HepG2 (cell line): ENCODE measurements around the gene FIBP. TPM values are rescaled to one million over a fixed set of nuclear protein-coding genes. Genes with fewer than 3 reads are reported as not detected.

Experiments
- ATAC-seq: fragments of 200-7000 bp; cut with Tn5 transposase; 3 replicates; pipeline ENCODE4 v1.9.1; 2020; ENCODE audit warnings: mild to moderate bottlenecking, moderate library complexity
- BruUV-seq: library from RNA; stranded (reverse); fragments of 400-500 nt; replicated peaks from 2 replicates; lab custom pipeline; 2021; lab: Mats Ljungman, UMichigan
- CTCF ChIA-PET: fragments of 300-600 bp; formaldehyde crosslinking; extraction: SDS; loops from one replicate; lab custom pipeline; 2021; ENCODE audit warnings: low total read pairs, inconsistent platforms, low intra/inter-chr PET ratio; lab: Yijun Ruan, JAX
- POLR2A ChIA-PET: fragments of 350-600 bp; sonication (Branson Sonifier 250); formaldehyde crosslinking; loops from one replicate; lab custom pipeline; 2020; ENCODE audit warnings: antibody characterized with exemption, inconsistent platforms; lab: Yijun Ruan, JAX
- DNase-seq: peaks from one replicate; pipeline ENCODE4 v3.0.0-alpha.2; 2015; ENCODE audit warnings: low spot score
- FAIRE-seq: peaks from 3 replicates; lab custom pipeline; 2011; peaks lifted over from hg19 to GRCh38; lab: Jason Lieb, UNC
- H2AFZ ChIP-seq: one replicate; pipeline ENCODE4 v1.6.1; 2011; ENCODE audit warnings: low read length, inconsistent platforms
- H3K27ac ChIP-seq: fragments of 300-600 bp; 3 replicates; pipeline ENCODE4 v1.8.0; 2011; ENCODE audit warnings: mixed run types, mild to moderate bottlenecking, mixed read lengths, low read length, inconsistent platforms; ENCODE audit not compliant: insufficient read depth; ENCODE audit errors: extremely low read length
- H3K27me3 ChIP-seq, 2 experiments: fragments of 200-600 bp in 1 of 2; 2 replicates in 1 of 2; 3 replicates in 1 of 2; pipeline versions ENCODE4 v1.6.0 to v1.8.0; 2011; ENCODE audit warnings: low read length in 2 of 2, mild to moderate bottlenecking in 2 of 2, moderate library complexity in 2 of 2, inconsistent platforms in 1 of 2; ENCODE audit not compliant: insufficient read depth in 2 of 2, control insufficient read depth in 1 of 2
- H3K36me3 ChIP-seq, 2 experiments: fragments of 200-600 bp in 1 of 2; replicated peaks in 1 of 2; 2 replicates in 1 of 2; 3 replicates in 1 of 2; pipeline versions ENCODE4 v1.5.1 to v1.8.0; 2011; ENCODE audit warnings: low read length in 2 of 2, inconsistent platforms in 1 of 2; ENCODE audit not compliant: insufficient read depth in 2 of 2, control insufficient read depth in 1 of 2
- H3K4me1 ChIP-seq: 2 replicates; pipeline ENCODE4 v1.5.1; 2012; ENCODE audit warnings: low read length, inconsistent platforms; ENCODE audit not compliant: insufficient read depth
- H3K4me2 ChIP-seq: 2 replicates; pipeline ENCODE4 v1.6.0; 2011; ENCODE audit warnings: low read depth, low read length, inconsistent platforms
- H3K4me3 ChIP-seq, 3 experiments: fragments of 200-600 bp in 1 of 3; sonication (generic), shearing (Covaris generic) in 1 of 3; replicated peaks in 1 of 3; 2 replicates each; pipeline ENCODE4 v1.5.1; 2011 to 2016; ENCODE audit warnings: low read length in 3 of 3, inconsistent platforms in 2 of 3, low read depth in 2 of 3, mild to moderate bottlenecking in 2 of 3, control low read depth in 1 of 3, mixed read lengths in 1 of 3; ENCODE audit not compliant: insufficient read depth in 1 of 3
- H3K79me2 ChIP-seq: one replicate; pipeline ENCODE4 v1.6.1; 2011; ENCODE audit warnings: low read length, inconsistent platforms; ENCODE audit not compliant: insufficient read depth
- H3K9ac ChIP-seq: 2 replicates; pipeline ENCODE4 v1.6.0; 2011; ENCODE audit warnings: mild to moderate bottlenecking, low read depth, low read length, inconsistent platforms; ENCODE audit not compliant: insufficient read depth
- H3K9me3 ChIP-seq: 2 replicates; pipeline ENCODE4 v1.5.1; 2012; ENCODE audit warnings: mild to moderate bottlenecking, low read length
- H4K20me1 ChIP-seq: 2 replicates; pipeline ENCODE4 v1.6.0; 2011; ENCODE audit warnings: inconsistent platforms, mild to moderate bottlenecking, low read length, moderate library complexity; ENCODE audit not compliant: insufficient read depth
- ARNTL ChIP-seq: sonication (generic); formaldehyde crosslinking; IDR thresholded peaks from 2 replicates; pipeline ENCODE4 v1.4.0; 2020; ENCODE audit warnings: mild to moderate bottlenecking, missing genetic modification reagents
- FOSL1 ChIP-seq: sonication (generic); formaldehyde crosslinking; IDR thresholded peaks from 2 replicates; pipeline ENCODE4 v1.9.0; 2021; ENCODE audit warnings: missing genetic modification reagents, borderline replicate concordance
- KIAA2018 ChIP-seq: sonication (generic); formaldehyde crosslinking; IDR thresholded peaks from 2 replicates; pipeline ENCODE4 v1.5.0; 2020; ENCODE audit warnings: mild to moderate bottlenecking, missing genetic modification reagents, borderline replicate concordance
- NAIF1 ChIP-seq: sonication (generic); formaldehyde crosslinking; IDR thresholded peaks from 2 replicates; pipeline ENCODE4 v1.5.0; 2020; ENCODE audit warnings: mild to moderate bottlenecking, missing genetic modification reagents, borderline replicate concordance
- RELA ChIP-seq: sonication (generic); formaldehyde crosslinking; IDR thresholded peaks from 2 replicates; pipeline ENCODE4 v1.4.0; 2020; ENCODE audit warnings: missing genetic modification reagents
- RXRA ChIP-seq: sonication (generic); formaldehyde crosslinking; IDR thresholded peaks from 2 replicates; pipeline ENCODE4 v1.5.1; 2020; ENCODE audit warnings: missing genetic modification reagents
- ZMAT3 ChIP-seq: sonication (generic); formaldehyde crosslinking; conservative IDR thresholded peaks from 2 replicates; pipeline ENCODE4 v1.7.0; 2021; ENCODE audit warnings: missing genetic modification reagents
- ZNF18 ChIP-seq: sonication (generic); formaldehyde crosslinking; IDR thresholded peaks from 2 replicates; pipeline ENCODE4 v1.8.0; 2022; ENCODE audit warnings: mild to moderate bottlenecking, missing genetic modification reagents; ENCODE audit not compliant: insufficient replicate concordance
- ZNF513 ChIP-seq: sonication (generic); formaldehyde crosslinking; conservative IDR thresholded peaks from 2 replicates; pipeline ENCODE4 v1.5.0; 2020; ENCODE audit warnings: missing genetic modification reagents
- WGBS: methylation state at CpG from one replicate; pipeline ENCODE4 v1.1.6; 2017; ENCODE audit warnings: low lambda C conversion rate; 5-methylcytosine and 5-hydroxymethylcytosine counted together
- in situ Hi-C: cut with HindIII; loops from 2 replicates; pipeline ENCODE4 v1.10.0; 2017; ENCODE audit warnings: low pct_unique_long_range_greater_than_20kb; ENCODE audit not compliant: extremely low pct_ligation_motif_present
- intact Hi-C: fragments of 100-400 bp; cut with micrococcal nuclease; formaldehyde crosslinking; loops from one replicate; pipeline ENCODE4 v1.10.0; 2022; ENCODE audit not compliant: unreplicated experiment
- polyA plus RNA-seq, 8 experiments: library from polyadenylated mRNA; depleted of rRNA in 3 of 8; stranded (reverse) in 7 of 8; unstranded in 1 of 8; fragments of >200 nt; fragmentation: Illumina TruSeq in 4 of 8; extraction: Trizol in 4 of 8; gene quantifications; 2 replicates each; pipeline versions ENCODE4 v1.2.1 to v1.2.3, GENCODE V29; 2011 to 2016; ENCODE audit warnings: low read depth in 4 of 8, missing spikeins in 1 of 8, mixed read lengths in 1 of 8; ENCODE audit not compliant: insufficient read depth in 1 of 8
- total RNA-seq, 5 experiments: library from RNA; depleted of rRNA; stranded (reverse); fragments of >200 nt; fragmentation: Illumina TruSeq; extraction: Trizol; gene quantifications; 2 replicates each; pipeline ENCODE4 v1.2.3, GENCODE V29; 2016; ENCODE audit warnings: low read depth in 1 of 5

The FIBP gene
- total and polyA plus RNA-seq, 2 of the 13 experiments (the other 11 are each of a cell fraction or from before 2014, with no cell fraction given): 42.9 to 62.1 TPM

- H3K36me3 ChIP-seq: no peaks in the 10 kb centered on the region; a peak in 1 of 5 replicates
- H3K27me3 ChIP-seq: peaks cover 0 to 3% of the 10 kb centered on the region in 2 experiments; a peak in 1 of 5 replicates
- H3K4me3 ChIP-seq: no peak overlapping the region
- H2AFZ ChIP-seq: no peak overlapping the region
- H3K79me2 ChIP-seq: no peaks in the 10 kb centered on the region
- DNase-seq (no peak), ATAC-seq (no peak), FAIRE-seq (no peak)
- H3K9ac ChIP-seq: no peak overlapping the region
- no peak overlapping the region for H3K4me2 ChIP-seq
- POLR2A ChIA-PET: no interaction called here
- peaks cover 30% of the 10 kb centered on the region for H3K4me1 ChIP-seq
- in situ Hi-C loops (no loop called here), intact Hi-C loops (no loop called here)
- H3K9me3 ChIP-seq: no peaks in the 10 kb centered on the region
- no peak overlapping the region for H3K27ac ChIP-seq
- no peaks in the 10 kb centered on the region for H4K20me1 ChIP-seq
- BruUV-seq: no TSS peak
- TF ChIP-seq FOSL1 (no peak), NAIF1 (CRISPR knock-in tag) (no peak), ARNTL (no peak), RXRA (CRISPR knock-in tag) (no peak), ZNF18 (CRISPR knock-in tag) (no peak), RELA (CRISPR knock-in tag) (no peak), ZNF513 (CRISPR knock-in tag) (no peak), KIAA2018 (CRISPR knock-in tag) (no peak), ZMAT3 (CRISPR knock-in tag) (no peak)
- WGBS: 31% methylated on average over 2 of the region's 2 CpGs
- CTCF ChIA-PET: no interaction called here
Measured at GRCh38 chr11:65925397-65925796, 37.1 kb upstream of the FIBP start.
